Psoas muscle (tissue), 8 donors: ENCODE measurements around the gene CPED1. TPM values are rescaled to one million over a fixed set of nuclear protein-coding genes. Genes with fewer than 3 reads are reported as not detected.

ENCODE experiments used
- ATAC-seq, 4 donors: fragments of 200-7000 bp; cut with Tn5 transposase; one replicate each; pipeline ENCODE4 v1.9.1; 2020; ENCODE audit warnings: moderate library complexity in 3 of 4, mild to moderate bottlenecking in 2 of 4
- DNase-seq, 2 donors: peaks; one replicate each; pipeline ENCODE4 v3.0.0-alpha.2; 2020
- H3K27ac ChIP-seq: fragments of 200-600 bp; one replicate; pipeline ENCODE4 v1.8.0; 2022
- H3K27me3 ChIP-seq, 3 donors: fragments of 200-600 bp in 1 of 3; one replicate each; pipeline versions ENCODE4 v1.6.1 to v1.8.0; 2013 to 2022; ENCODE audit warnings: low read length in 2 of 3, mild to moderate bottlenecking in 2 of 3, moderate library complexity in 1 of 3; ENCODE audit not compliant: insufficient read depth in 3 of 3
- H3K36me3 ChIP-seq, 2 donors: fragments of 200-600 bp in 1 of 2; one replicate each; pipeline versions ENCODE4 v1.6.1 to v1.8.0; 2013 to 2022; ENCODE audit warnings: low read depth in 1 of 2, mild to moderate bottlenecking in 1 of 2, moderate library complexity in 1 of 2; ENCODE audit not compliant: insufficient read depth in 1 of 2
- H3K4me1 ChIP-seq: fragments of 200-600 bp; one replicate; pipeline ENCODE4 v1.8.0; 2022
- H3K4me3 ChIP-seq: fragments of 200-600 bp; one replicate; pipeline ENCODE4 v1.8.0; 2022; ENCODE audit warnings: mild to moderate bottlenecking
- H3K9me3 ChIP-seq: fragments of 200-600 bp; one replicate; pipeline ENCODE4 v1.8.0; 2022
- CTCF ChIP-seq: fragments of 200-600 bp; IDR thresholded peaks from one replicate; pipeline ENCODE4 v1.8.0; 2022; ENCODE audit warnings: antibody characterized with exemption
- WGBS, 3 donors: extraction: QIAGEN DNeasy Blood & Tissue Kit; methylation state at CpG; one replicate each; pipeline versions ENCODE4 v1.1.6 to v1.1.7; 2013; 5-methylcytosine and 5-hydroxymethylcytosine counted together
- intact Hi-C, 2 donors: fragments of 100-400 bp; cut with DNase I; formaldehyde crosslinking; loops; one replicate each; pipeline versions ENCODE4 v1.11.0 to v1.14.2; 2022
- polyA plus RNA-seq, 3 donors: library from polyadenylated mRNA; stranded (reverse); fragments of 200-250 nt; gene quantifications; one replicate each; pipeline ENCODE4 v1.2.3, GENCODE V29; 2013
- total RNA-seq, 4 donors: library from RNA; stranded (reverse); fragmentation: NEBNext Ultra II Directional in 2 of 4; extraction: Animal tissue kit (Norgen Biotek cat#: 25700) in 2 of 4; gene quantifications; one replicate each; pipeline versions ENCODE4 v1.2.1 to v1.2.4, GENCODE V29; 2021 to 2023
- donor health status: healthy with polysubstance abuse.
- donor health status: DM: no; HTN: no; CAD: no; lungs with moderate emphysema.
- donor health status: Bipolar disorder and iron deficiency.
- donor health status: healthy.
- donor health status: DM: yes; HTN: yes; CAD: no.
- donor health status: DM: no; HTN: no; CAD: no.
- donor health status: DM: no; HTN: no; CAD: no.
- donor health status: DM: yes; HTN: yes; CAD: no.

Gene CPED1
- total and polyA plus RNA-seq, 7 donors = 0.90 to 39.2 (median 12.0) TPM

- ATAC-seq = no peak
Observed at GRCh38 chr7:121109145-121109544, 120.6 kb downstream of the CPED1 start.

GRCh38 chr7:121113288-121113687 is 124.8 kb downstream of the CPED1 start:
- intact Hi-C loops = no loop called here
- Histone ChIP-seq H3K4me3 (no peak overlapping the region), H3K36me3 (peaks cover 0 to 11% of the 10 kb centered on the region in 2 donors)

More at GRCh38 chr7:121109145-121109544, 120.6 kb downstream of the CPED1 start:
- no peak overlapping the region for H3K27ac ChIP-seq
- H3K36me3 ChIP-seq = peaks cover 0 to 17% of the 10 kb centered on the region in 2 donors
- no peaks in the 10 kb centered on the region for H3K9me3 ChIP-seq
- DNase-seq = no peak
- intact Hi-C loops = loop anchor here in 1 of 2 donors (5.0 kb wide), 2 partner anchors 122 to 307 kb away; partner anchors contain the start of gene CPED1
- no peaks in the 10 kb centered on the region for H3K4me1 ChIP-seq
- no peaks in the 10 kb centered on the region for H3K27me3 ChIP-seq
- 84 to 93% (median 88%) methylated on average over 6 of the region's 6 CpGs for WGBS, 3 donors
- no peak overlapping the region for H3K4me3 ChIP-seq
- no peak for TF ChIP-seq CTCF

GRCh38 chr7:121116396-121116795 is 127.9 kb downstream of the CPED1 start:
- no peak for TF ChIP-seq CTCF
- peaks cover 0 to 9% of the 10 kb centered on the region in 2 donors for H3K36me3 ChIP-seq
- no peaks in the 10 kb centered on the region for H3K27me3 ChIP-seq
- intact Hi-C loops = no loop called here
- no peak for ATAC-seq
- no peak overlapping the region for H3K4me3 ChIP-seq
- DNase-seq = no peak
- WGBS, 3 donors = 91 to 97% (median 93%) methylated on average over 1 of the region's 1 CpG
- H3K27ac ChIP-seq = no peak overlapping the region
- H3K9me3 ChIP-seq = no peaks in the 10 kb centered on the region
- H3K4me1 ChIP-seq = no peaks in the 10 kb centered on the region

More at GRCh38 chr7:121113288-121113687, 124.8 kb downstream of the CPED1 start:
- H3K9me3 ChIP-seq = no peaks in the 10 kb centered on the region
- H3K27ac ChIP-seq = no peak overlapping the region
- H3K4me1 ChIP-seq = no peaks in the 10 kb centered on the region
- no peak for TF ChIP-seq CTCF
- ATAC-seq (no peak), DNase-seq (no peak)
- no peaks in the 10 kb centered on the region for H3K27me3 ChIP-seq

GRCh38 chr7:121119047-121119446 is 130.5 kb downstream of the CPED1 start:
- ATAC-seq = no peak

More at GRCh38 chr7:121119047-121119446, 130.5 kb downstream of the CPED1 start:
- H3K27ac ChIP-seq = no peak overlapping the region
- H3K4me1 ChIP-seq = no peaks in the 10 kb centered on the region
- no peak overlapping the region for H3K4me3 ChIP-seq
- intact Hi-C loops = no loop called here
- peaks cover 0 to 6% of the 10 kb centered on the region in 2 donors for H3K36me3 ChIP-seq
- WGBS, 3 donors = 94 to 98% (median 97%) methylated on average over 9 of the region's 9 CpGs
- DNase-seq = no peak
- no peaks in the 10 kb centered on the region for H3K9me3 ChIP-seq
- H3K27me3 ChIP-seq = no peaks in the 10 kb centered on the region
- TF ChIP-seq CTCF = no peak
